ENCODE measurements around the gene IFI27L2.

GRCh38 chr14:94125659-94126418 is 3.6 kb downstream of the IFI27L2 start:
- no peak for TF ChIP-seq POLR2A (IDR thresholded peaks at IDR 0.05)
- no peak for TF ChIP-seq CTCF (IDR thresholded peaks at IDR 0.05)
